ENCODE data around the gene CEP162. TPM values are rescaled to one million over a fixed set of nuclear protein-coding genes. Genes with fewer than 3 reads are reported as not detected.

Gene CEP162
- total and polyA plus RNA-seq, 10 of the 15 experiments (the other 5 are each of a cell fraction or from before 2014, with no cell fraction given): 2.7 to 7.9 (median 4.5) TPM

DNA sequence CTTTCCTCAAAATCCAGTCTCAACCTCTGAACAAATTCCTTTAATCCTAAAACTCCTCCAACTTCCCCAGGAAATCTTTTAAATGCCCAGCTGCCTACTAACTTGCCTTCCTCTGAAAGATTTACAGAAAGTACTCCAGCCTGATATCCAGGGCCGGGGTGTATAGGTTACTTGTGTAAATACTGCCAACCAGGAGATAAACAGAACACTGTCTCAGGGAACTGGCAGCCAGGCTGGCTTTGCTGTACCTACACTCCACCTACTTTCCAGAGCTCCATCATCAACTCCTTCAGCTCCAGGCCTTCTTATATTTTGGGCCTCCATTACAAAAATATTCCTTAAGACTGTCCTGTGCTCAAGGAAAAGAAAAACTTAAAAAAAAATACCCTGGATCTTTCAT lies 85.9 kb downstream of the CEP162 start (continued):
- TF ChIP-seq, protein P1, sequence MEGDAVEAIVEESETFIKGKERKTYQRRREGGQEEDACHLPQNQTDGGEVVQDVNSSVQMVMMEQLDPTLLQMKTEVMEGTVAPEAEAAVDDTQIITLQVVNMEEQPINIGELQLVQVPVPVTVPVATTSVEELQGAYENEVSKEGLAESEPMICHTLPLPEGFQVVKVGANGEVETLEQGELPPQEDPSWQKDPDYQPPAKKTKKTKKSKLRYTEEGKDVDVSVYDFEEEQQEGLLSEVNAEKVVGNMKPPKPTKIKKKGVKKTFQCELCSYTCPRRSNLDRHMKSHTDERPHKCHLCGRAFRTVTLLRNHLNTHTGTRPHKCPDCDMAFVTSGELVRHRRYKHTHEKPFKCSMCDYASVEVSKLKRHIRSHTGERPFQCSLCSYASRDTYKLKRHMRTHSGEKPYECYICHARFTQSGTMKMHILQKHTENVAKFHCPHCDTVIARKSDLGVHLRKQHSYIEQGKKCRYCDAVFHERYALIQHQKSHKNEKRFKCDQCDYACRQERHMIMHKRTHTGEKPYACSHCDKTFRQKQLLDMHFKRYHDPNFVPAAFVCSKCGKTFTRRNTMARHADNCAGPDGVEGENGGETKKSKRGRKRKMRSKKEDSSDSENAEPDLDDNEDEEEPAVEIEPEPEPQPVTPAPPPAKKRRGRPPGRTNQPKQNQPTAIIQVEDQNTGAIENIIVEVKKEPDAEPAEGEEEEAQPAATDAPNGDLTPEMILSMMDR (IDR thresholded peaks at IDR 0.05 in 2 of 3, conservative IDR thresholded peaks at IDR 0.05 in 1 of 3; ENCODE audit: control insufficient read depth in 2 of 3, extremely low read depth in 1 of 3, insufficient read depth in 1 of 3, low read depth in 3 of 3, low read length in 3 of 3): no peak
- TF ChIP-seq TCF3 (IDR thresholded peaks at IDR 0.05; ENCODE audit: borderline replicate concordance, insufficient read depth, low read depth, low read length): no peak
- no peak for TF ChIP-seq CHD1 (IDR thresholded peaks at IDR 0.05; ENCODE audit: low read depth, low read length)
- no peak for TF ChIP-seq EP300 (IDR thresholded peaks at IDR 0.05; ENCODE audit: borderline replicate concordance in 1 of 2, control insufficient read depth in 1 of 2, low read depth in 2 of 2, low read length in 2 of 2)
- no peak for TF ChIP-seq BCL11A (IDR thresholded peaks at IDR 0.05; ENCODE audit: low read depth, low read length)

DNA sequence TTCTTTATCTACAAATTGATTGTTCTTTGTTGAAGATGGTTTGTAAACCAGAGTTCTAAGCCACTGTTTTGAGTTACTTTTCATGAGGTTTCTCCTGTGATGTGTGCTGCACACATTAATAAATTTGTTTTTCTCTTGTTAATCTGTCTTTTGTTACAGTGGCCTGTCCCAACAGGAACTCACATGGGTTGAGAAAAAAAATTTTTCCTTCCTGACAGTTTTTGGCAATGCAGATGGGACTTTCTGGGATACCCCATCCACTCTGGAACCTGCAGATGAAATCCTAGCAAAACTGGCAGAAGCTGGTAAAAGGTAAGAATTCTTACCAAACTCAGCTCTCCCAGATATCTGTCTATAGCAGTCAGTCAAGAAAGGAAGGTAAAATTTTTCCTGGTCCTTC lies 88.1 kb downstream of the CEP162 start:
- H3K27me3 ChIP-seq (replicated peaks in 1 of 2; ENCODE audit: control insufficient read depth in 2 of 2, insufficient read depth in 2 of 2, low read length in 1 of 2): no peaks in the 10 kb centered on the region
- no peak for DNase-seq (ENCODE audit: low read depth, low spot score)
- ATAC-seq: no peak
- ChIA-PET POLR2A (no interaction called here), RAD21 (ENCODE audit: unreplicated experiment) (no interaction called here), SMC1A (ENCODE audit: uncharacterized antibody, unreplicated experiment) (no interaction called here), CTCF (no interaction called here)
- H3K4me3 ChIP-seq: no peak overlapping the region
- H3K27ac ChIP-seq (ENCODE audit: control insufficient read depth, insufficient read depth): no peak overlapping the region
- H2AFZ ChIP-seq (ENCODE audit: control insufficient read depth, low read depth, low read length): no peak overlapping the region
- no peaks in the 10 kb centered on the region for H4K20me1 ChIP-seq (ENCODE audit: control insufficient read depth, insufficient read depth)
- in situ Hi-C loops (cut with MboI): no loop called here
- H3K4me2 ChIP-seq (ENCODE audit: control insufficient read depth, insufficient read depth): no peak overlapping the region
- H3K9ac ChIP-seq (ENCODE audit: control insufficient read depth, insufficient read depth, low read length): no peak overlapping the region
- no peaks in the 10 kb centered on the region; a peak in 1 of 4 replicates for H3K36me3 ChIP-seq (ENCODE audit: control insufficient read depth in 2 of 2, insufficient read depth in 2 of 2, low read length in 1 of 2)
- FAIRE-seq: no peak
- H3K79me2 ChIP-seq (ENCODE audit: control insufficient read depth, insufficient read depth, low read length): no peaks in the 10 kb centered on the region
- intact Hi-C loops (cut with micrococcal nuclease; ENCODE audit: unreplicated experiment): no loop called here
- no peaks in the 10 kb centered on the region for H3K9me3 ChIP-seq (replicated peaks; ENCODE audit: control insufficient read depth, insufficient read depth, low read length)
- no peaks in the 10 kb centered on the region for H3K4me1 ChIP-seq (ENCODE audit: control insufficient read depth, insufficient read depth, low read length)
- BruUV-seq (replicated peaks): no TSS peak
- TF ChIP-seq CBX3 (IDR thresholded peaks at IDR 0.05; ENCODE audit: borderline replicate concordance, low read depth): no peak
- TF ChIP-seq POLR2A (IDR thresholded peaks at IDR 0.05; ENCODE audit: low read depth, low read length): no peak
- no peak for TF ChIP-seq JUND (IDR thresholded peaks at IDR 0.05; ENCODE audit: low read depth, low read length)
- no peak for TF ChIP-seq NFIC (IDR thresholded peaks at IDR 0.05; ENCODE audit: low read depth, low read length)
- TF ChIP-seq SREBF2 (IDR thresholded peaks at IDR 0.05; ENCODE audit: low read length): no peak
- no peak for TF ChIP-seq SMARCA5 (IDR thresholded peaks at IDR 0.05)
- no peak for TF ChIP-seq BACH1 (IDR thresholded peaks at IDR 0.05; ENCODE audit: borderline replicate concordance)
- TF ChIP-seq YY1 (IDR thresholded peaks at IDR 0.05; ENCODE audit: low read depth, low read length): no peak
- TF ChIP-seq BMI1 (IDR thresholded peaks at IDR 0.05; ENCODE audit: borderline replicate concordance): no peak
- TF ChIP-seq PAX5 (IDR thresholded peaks at IDR 0.05; ENCODE audit: borderline replicate concordance, low read depth, low read length): no peak
- no peak for TF ChIP-seq HDAC6 (IDR thresholded peaks at IDR 0.05; ENCODE audit: unreplicated experiment)
- TF ChIP-seq MXI1 (IDR thresholded peaks at IDR 0.05; ENCODE audit: low read depth, low read length): no peak
- no peak for TF ChIP-seq MYC (IDR thresholded peaks at IDR 0.05; ENCODE audit: insufficient read depth, insufficient read length, insufficient replicate concordance, low read length, severe bottlenecking)
- no peak for TF ChIP-seq MEF2B (IDR thresholded peaks at IDR 0.05; ENCODE audit: partially characterized antibody, poor library complexity, severe bottlenecking)
- TF ChIP-seq, protein P2, sequence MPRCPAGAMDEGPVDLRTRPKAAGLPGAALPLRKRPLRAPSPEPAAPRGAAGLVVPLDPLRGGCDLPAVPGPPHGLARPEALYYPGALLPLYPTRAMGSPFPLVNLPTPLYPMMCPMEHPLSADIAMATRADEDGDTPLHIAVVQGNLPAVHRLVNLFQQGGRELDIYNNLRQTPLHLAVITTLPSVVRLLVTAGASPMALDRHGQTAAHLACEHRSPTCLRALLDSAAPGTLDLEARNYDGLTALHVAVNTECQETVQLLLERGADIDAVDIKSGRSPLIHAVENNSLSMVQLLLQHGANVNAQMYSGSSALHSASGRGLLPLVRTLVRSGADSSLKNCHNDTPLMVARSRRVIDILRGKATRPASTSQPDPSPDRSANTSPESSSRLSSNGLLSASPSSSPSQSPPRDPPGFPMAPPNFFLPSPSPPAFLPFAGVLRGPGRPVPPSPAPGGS (IDR thresholded peaks at IDR 0.05; ENCODE audit: borderline replicate concordance, insufficient read depth, low read depth, low read length, poor library complexity, severe bottlenecking): no peak
